ENCODE results near the gene CCDC154.

GRCh38 chr16:1455190-1456171 is 11.1 kb upstream of the CCDC154 start:
- no peak for TF ChIP-seq EZH2phosphoT487 (IDR thresholded peaks at IDR 0.05; ENCODE audit: insufficient read depth, low read depth)
- TF ChIP-seq EZH2 (IDR thresholded peaks at IDR 0.05; ENCODE audit: insufficient read depth, poor library complexity, severe bottlenecking), result no peak
